ENCODE results near the gene ZNF23.

GRCh38 chr16:71407731-71408130, 54.3 kb downstream of the ZNF23 start:
- TF ChIP-seq CTCF (IDR thresholded peaks at IDR 0.05) (no peak), POLR2A (IDR thresholded peaks at IDR 0.05) (no peak), EP300 (IDR thresholded peaks at IDR 0.05) (no peak)
